Frontal cortex (tissue), 4 donors: ENCODE results near the gene C20orf144. TPM values are rescaled to one million over a fixed set of nuclear protein-coding genes. Genes with fewer than 3 reads are reported as not detected.
"Not testable (repeated sequence)": the region's sequence is repeated elsewhere in the genome, so short reads cannot be mapped to it uniquely, and the experiment has no call there.

ENCODE experiments used
- DNase-seq, 2 donors: peaks; one replicate each; pipeline ENCODE4 v3.0.0; 2012; ENCODE audit warnings: low spot score in 2 of 2
- FAIRE-seq: peaks from 2 replicates; lab custom pipeline; 2012; peaks lifted over from hg19 to GRCh38; lab: Jason Lieb, UNC
- total RNA-seq: library from RNA; depleted of rRNA; stranded (reverse); fragments of >200 nt; gene quantifications from one replicate; pipeline ENCODE4 v1.2.3, GENCODE V29; 2014
- donor health status: control.
- donor health status: control.
- donor health status: control.

Gene C20orf144
- total RNA-seq, 1 donor from 2014 or later = 0.41 TPM

- DNase-seq (no peak), FAIRE-seq (no peak)
Measured at GRCh38 chr20:33687993-33688937, 26.1 kb downstream of the C20orf144 start.

- no peak for FAIRE-seq
- no peak for DNase-seq
Measured at GRCh38 chr20:33688938-33689424, 26.9 kb downstream of the C20orf144 start.

- DNase-seq (no peak), FAIRE-seq (no peak)
Measured at GRCh38 chr20:33689493-33689892, 27.4 kb downstream of the C20orf144 start.

- FAIRE-seq (no peak), DNase-seq (no peak)
Measured at GRCh38 chr20:33689973-33690372, 27.8 kb downstream of the C20orf144 start.

GRCh38 chr20:33693289-33693688 is 31.2 kb downstream of the C20orf144 start:
- FAIRE-seq (no peak), DNase-seq (no peak)

GRCh38 chr20:33693741-33694638 is 31.9 kb downstream of the C20orf144 start:
- no peak for DNase-seq
- FAIRE-seq = no peak

GRCh38 chr20:33694639-33695012 is 32.5 kb downstream of the C20orf144 start:
- FAIRE-seq (no peak), DNase-seq (no peak)

GRCh38 chr20:33696448-33696847 is 34.3 kb downstream of the C20orf144 start:
- DNase-seq (no peak), FAIRE-seq (no peak)

- no peak for DNase-seq
- no peak for FAIRE-seq
Measured at GRCh38 chr20:33697129-33697528, 35.0 kb downstream of the C20orf144 start.

- DNase-seq, FAIRE-seq: not testable (repeated sequence)
Measured at GRCh38 chr20:33698966-33699365, 36.8 kb downstream of the C20orf144 start.

- not testable (repeated sequence) for DNase-seq, FAIRE-seq
Measured at GRCh38 chr20:33700696-33701441, 38.7 kb downstream of the C20orf144 start.

- no peak for FAIRE-seq
- DNase-seq = no peak
Measured at GRCh38 chr20:33701629-33702450, 39.7 kb downstream of the C20orf144 start.

- FAIRE-seq = no peak
- peak in 1 of 2 donors; percentile 58 for DNase-seq
Measured at GRCh38 chr20:33702861-33703260, 40.7 kb downstream of the C20orf144 start.

GRCh38 chr20:33703498-33704137 is 41.5 kb downstream of the C20orf144 start:
- FAIRE-seq = no peak
- DNase-seq = no peak

GRCh38 chr20:33704197-33704924 is 42.2 kb downstream of the C20orf144 start:
- FAIRE-seq = no peak

GRCh38 chr20:33707668-33708067 is 45.5 kb downstream of the C20orf144 start:
- no peak for DNase-seq
- no peak for FAIRE-seq

More at GRCh38 chr20:33704197-33704924, 42.2 kb downstream of the C20orf144 start:
- no peak for DNase-seq

- DNase-seq = no peak
- FAIRE-seq = no peak
Measured at GRCh38 chr20:33709398-33709797, 47.3 kb downstream of the C20orf144 start.
